ENCODE results near the gene LIG1. TPM values are rescaled to one million over a fixed set of nuclear protein-coding genes. Genes with fewer than 3 reads are reported as not detected.

The LIG1 gene
- total and polyA plus RNA-seq, 2 experiments from 2014 or later, result 23.8 to 28.4 TPM

DNA sequence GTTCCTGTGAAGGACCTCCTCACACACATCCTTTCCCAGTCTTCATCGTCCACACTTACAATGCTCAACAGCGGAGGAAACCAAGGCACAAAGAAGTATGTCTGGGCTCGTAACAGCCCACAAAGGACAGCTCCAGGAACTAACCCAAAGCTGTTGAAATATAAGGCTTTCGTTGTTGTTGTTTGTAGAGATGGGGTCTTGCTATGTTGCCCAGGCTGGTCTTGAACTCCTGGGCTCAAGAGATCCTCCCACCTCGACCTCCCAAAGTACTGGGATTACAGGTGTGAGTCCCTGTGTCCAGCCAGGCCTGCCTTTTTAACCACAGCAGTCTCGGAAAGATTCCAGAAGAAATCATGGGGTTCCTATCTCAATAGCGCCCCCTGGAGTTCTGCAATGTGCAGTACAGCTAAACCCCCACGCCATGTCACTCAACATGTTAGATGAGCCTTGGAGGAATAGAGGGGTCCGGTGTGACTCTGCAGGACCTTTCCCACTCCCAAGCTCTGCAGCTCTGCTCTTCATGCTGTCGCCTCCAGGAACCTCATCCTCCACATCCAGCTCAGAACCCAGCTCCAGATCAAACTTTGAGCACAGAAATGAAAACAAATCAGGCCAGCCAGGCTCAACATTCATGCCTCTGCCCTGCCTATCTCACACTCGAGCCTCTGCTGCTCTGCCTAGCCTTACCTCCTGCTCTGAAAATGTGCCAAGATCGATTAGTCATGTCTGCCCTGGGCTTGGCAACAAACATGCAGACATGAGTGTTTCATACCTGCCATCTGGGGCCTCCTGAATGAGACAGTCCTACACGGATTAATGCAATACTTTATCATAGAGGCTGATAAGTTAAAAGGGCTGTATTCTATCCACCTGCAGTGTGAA, 67.0 kb downstream of the LIG1 start:
- no peaks in the 10 kb centered on the region for H3K9me3 ChIP-seq (ENCODE audit: low read depth)

GRCh38 chr19:48095612-48096175, 74.5 kb downstream of the LIG1 start:
- no peaks in the 10 kb centered on the region for H3K9me2 ChIP-seq (replicated peaks; ENCODE audit: insufficient read depth)
- TF ChIP-seq EZH2phosphoT487 (IDR thresholded peaks at IDR 0.05; ENCODE audit: low read depth, severe bottlenecking, unreplicated experiment) (no peak), EZH2 (IDR thresholded peaks at IDR 0.05; ENCODE audit: borderline replicate concordance) (no peak)
- TF ChIP-seq, protein P1, sequence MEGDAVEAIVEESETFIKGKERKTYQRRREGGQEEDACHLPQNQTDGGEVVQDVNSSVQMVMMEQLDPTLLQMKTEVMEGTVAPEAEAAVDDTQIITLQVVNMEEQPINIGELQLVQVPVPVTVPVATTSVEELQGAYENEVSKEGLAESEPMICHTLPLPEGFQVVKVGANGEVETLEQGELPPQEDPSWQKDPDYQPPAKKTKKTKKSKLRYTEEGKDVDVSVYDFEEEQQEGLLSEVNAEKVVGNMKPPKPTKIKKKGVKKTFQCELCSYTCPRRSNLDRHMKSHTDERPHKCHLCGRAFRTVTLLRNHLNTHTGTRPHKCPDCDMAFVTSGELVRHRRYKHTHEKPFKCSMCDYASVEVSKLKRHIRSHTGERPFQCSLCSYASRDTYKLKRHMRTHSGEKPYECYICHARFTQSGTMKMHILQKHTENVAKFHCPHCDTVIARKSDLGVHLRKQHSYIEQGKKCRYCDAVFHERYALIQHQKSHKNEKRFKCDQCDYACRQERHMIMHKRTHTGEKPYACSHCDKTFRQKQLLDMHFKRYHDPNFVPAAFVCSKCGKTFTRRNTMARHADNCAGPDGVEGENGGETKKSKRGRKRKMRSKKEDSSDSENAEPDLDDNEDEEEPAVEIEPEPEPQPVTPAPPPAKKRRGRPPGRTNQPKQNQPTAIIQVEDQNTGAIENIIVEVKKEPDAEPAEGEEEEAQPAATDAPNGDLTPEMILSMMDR (IDR thresholded peaks at IDR 0.05; ENCODE audit: poor library complexity), result no peak
- H3K9me3 ChIP-seq (ENCODE audit: low read depth), result no peaks in the 10 kb centered on the region
- no peak overlapping the region for H3K27ac ChIP-seq
- no peak for DNase-seq (ENCODE audit: low spot score)
- H3K4me3 ChIP-seq, result no peak overlapping the region
- H3K79me2 ChIP-seq, result no peaks in the 10 kb centered on the region
- no peaks in the 10 kb centered on the region for H3K4me1 ChIP-seq (ENCODE audit: insufficient read depth)
- WGBS (ENCODE audit: low lambda C conversion rate, missing lambda C conversion rate), result 77% methylated on average over 4 of the region's 4 CpGs
- no peaks in the 10 kb centered on the region for H3K36me3 ChIP-seq (replicated peaks; ENCODE audit: insufficient read depth, low read depth)
- no peak overlapping the region for H2AFZ ChIP-seq
- no peaks in the 10 kb centered on the region for H4K20me1 ChIP-seq (ENCODE audit: insufficient read depth, poor library complexity, severe bottlenecking)
- H3K4me2 ChIP-seq, result no peak overlapping the region
- no peaks in the 10 kb centered on the region for H3K27me3 ChIP-seq

More for the DNA sequence above, 67.0 kb downstream of the LIG1 start:
- Histone ChIP-seq H4K20me1 (ENCODE audit: insufficient read depth, poor library complexity, severe bottlenecking) (no peaks in the 10 kb centered on the region), H3K79me2 (no peaks in the 10 kb centered on the region), H3K9me2 (replicated peaks; ENCODE audit: insufficient read depth) (no peaks in the 10 kb centered on the region), H3K4me3 (no peak overlapping the region), H3K4me1 (ENCODE audit: insufficient read depth) (no peaks in the 10 kb centered on the region), H3K27ac (no peak overlapping the region), H3K27me3 (no peaks in the 10 kb centered on the region), H3K36me3 (replicated peaks; ENCODE audit: insufficient read depth, low read depth) (no peaks in the 10 kb centered on the region), H3K4me2 (no peak overlapping the region), H2AFZ (no peak overlapping the region)
- TF ChIP-seq, protein P1 (IDR thresholded peaks at IDR 0.05; ENCODE audit: poor library complexity), result peak; percentile 55
- no peak for TF ChIP-seq EZH2 (IDR thresholded peaks at IDR 0.05; ENCODE audit: borderline replicate concordance)
- peak; percentile 44 for DNase-seq (ENCODE audit: low spot score)
- 62% methylated on average over 13 of the region's 13 CpGs for WGBS (ENCODE audit: low lambda C conversion rate, missing lambda C conversion rate)

- Histone ChIP-seq H3K27me3 (no peaks in the 10 kb centered on the region), H2AFZ (no peak overlapping the region), H3K36me3 (replicated peaks; ENCODE audit: insufficient read depth, low read depth) (no peaks in the 10 kb centered on the region), H3K9me2 (replicated peaks; ENCODE audit: insufficient read depth) (no peaks in the 10 kb centered on the region), H4K20me1 (ENCODE audit: insufficient read depth, poor library complexity, severe bottlenecking) (no peaks in the 10 kb centered on the region), H3K9me3 (ENCODE audit: low read depth) (no peaks in the 10 kb centered on the region), H3K4me3 (no peak overlapping the region), H3K4me2 (no peak overlapping the region), H3K4me1 (ENCODE audit: insufficient read depth) (no peaks in the 10 kb centered on the region), H3K27ac (no peak overlapping the region), H3K79me2 (no peaks in the 10 kb centered on the region)
- DNase-seq (ENCODE audit: low spot score), result no peak
- WGBS (ENCODE audit: low lambda C conversion rate, missing lambda C conversion rate), result 78% methylated on average over 2 of the region's 2 CpGs
- TF ChIP-seq EZH2 (IDR thresholded peaks at IDR 0.05; ENCODE audit: borderline replicate concordance), result no peak
- TF ChIP-seq, protein P1 (IDR thresholded peaks at IDR 0.05; ENCODE audit: poor library complexity), result no peak
- TF ChIP-seq EZH2phosphoT487 (IDR thresholded peaks at IDR 0.05; ENCODE audit: low read depth, severe bottlenecking, unreplicated experiment), result no peak
These were observed 75.3 kb downstream of the LIG1 start for GRCh38 chr19:48094855-48095203.

Measured in hepatocyte (in vitro differentiated cells).